PC-9 (cell line): ENCODE data around the gene NAGLU. TPM values are rescaled to one million over a fixed set of nuclear protein-coding genes. Genes with fewer than 3 reads are reported as not detected.

ENCODE experiments used
- BruUV-seq: library from RNA; stranded (reverse); fragments of 400-500 nt; replicated peaks from 2 replicates; lab custom pipeline; 2021; lab: Mats Ljungman, UMichigan
- CTCF ChIA-PET: fragments of 300-600 bp; sonication (Branson Sonifier 250); formaldehyde crosslinking; loops from one replicate; lab custom pipeline; 2022; ENCODE audit warnings: antibody characterized with exemption; lab: Charles Lee
- POLR2A ChIA-PET: fragments of 300-600 bp; sonication (Branson Sonifier 250); formaldehyde crosslinking; loops from one replicate; lab custom pipeline; 2022; ENCODE audit warnings: antibody characterized with exemption; ENCODE audit not compliant: unreplicated experiment; lab: Charles Lee
- DNase-seq, 2 experiments: peaks; one replicate each; pipeline versions ENCODE4 v3.0.0 to v3.0.0-alpha.2; 2015 to 2022; ENCODE audit warnings: mixed read lengths in 1 of 2
- H2AFZ ChIP-seq: fragments of 200-600 bp; sonication (generic); 2 replicates; pipeline ENCODE4 v1.8.1; 2017; ENCODE audit warnings: antibody characterized with exemption
- H3F3A ChIP-seq: fragments of 200-600 bp; sonication (generic); 2 replicates; pipeline ENCODE4 v1.8.1; 2017; ENCODE audit warnings: antibody characterized with exemption, mild to moderate bottlenecking, low read depth; ENCODE audit not compliant: insufficient read depth
- H3K27ac ChIP-seq: fragments of 200-600 bp; sonication (generic); 2 replicates; pipeline ENCODE4 v1.6.1; 2016; ENCODE audit warnings: mixed run types
- H3K27me3 ChIP-seq: fragments of 200-600 bp; sonication (generic); 2 replicates; pipeline ENCODE4 v1.6.1; 2016; ENCODE audit warnings: low read depth, mixed run types; ENCODE audit not compliant: insufficient read depth
- H3K36me3 ChIP-seq: fragments of 200-600 bp; sonication (generic); 2 replicates; pipeline ENCODE4 v1.6.1; 2016; ENCODE audit warnings: low read depth, mixed run types
- H3K4me1 ChIP-seq: fragments of 200-600 bp; sonication (generic); replicated peaks from 2 replicates; pipeline ENCODE4 v1.6.1; 2016; ENCODE audit warnings: mixed run types; ENCODE audit not compliant: insufficient read depth
- H3K4me2 ChIP-seq: fragments of 200-600 bp; sonication (generic); 2 replicates; pipeline ENCODE4 v1.6.1; 2017; ENCODE audit warnings: mixed run types
- H3K4me3 ChIP-seq: fragments of 200-600 bp; sonication (generic); 2 replicates; pipeline ENCODE4 v1.6.1; 2016; ENCODE audit warnings: mixed run types
- H3K79me2 ChIP-seq: fragments of 200-600 bp; sonication (generic); 2 replicates; pipeline ENCODE4 v1.6.1; 2017; ENCODE audit warnings: low read depth, mixed run types
- H3K9me2 ChIP-seq: fragments of 200-600 bp; sonication (generic); 2 replicates; pipeline ENCODE4 v1.8.1; 2017; ENCODE audit warnings: mild to moderate bottlenecking; ENCODE audit not compliant: insufficient read depth
- H3K9me3 ChIP-seq: fragments of 200-600 bp; sonication (generic); 2 replicates; pipeline ENCODE4 v1.8.1; 2016; ENCODE audit warnings: low read depth; ENCODE audit not compliant: insufficient read depth
- H4K20me1 ChIP-seq: fragments of 200-600 bp; sonication (generic); 2 replicates; pipeline ENCODE4 v1.8.1; 2017; ENCODE audit not compliant: insufficient read depth
- EZH2 ChIP-seq: fragments of 200-600 bp; sonication (generic); IDR thresholded peaks from 2 replicates; pipeline ENCODE4 v1.8.0; 2017; ENCODE audit warnings: antibody characterized with exemption, low read depth
- intact Hi-C: fragments of 100-400 bp; cut with micrococcal nuclease; formaldehyde crosslinking; loops from one replicate; pipeline ENCODE4 v1.10.0; 2022; ENCODE audit not compliant: unreplicated experiment
- total RNA-seq: library from RNA; stranded (reverse); gene quantifications from 2 replicates; pipeline ENCODE4 v1.2.3, GENCODE V29; 2021
- TF ChIP-seq, protein P1 (sequence below): fragments of 200-600 bp; sonication (generic); conservative IDR thresholded peaks from 2 replicates; pipeline ENCODE4 v1.6.1; 2017; ENCODE audit warnings: mixed run types, antibody characterized with exemption, mild to moderate bottlenecking, moderate library complexity

NAGLU gene
- total RNA-seq, 1 experiment from 2014 or later, result 18.2 TPM

DNA sequence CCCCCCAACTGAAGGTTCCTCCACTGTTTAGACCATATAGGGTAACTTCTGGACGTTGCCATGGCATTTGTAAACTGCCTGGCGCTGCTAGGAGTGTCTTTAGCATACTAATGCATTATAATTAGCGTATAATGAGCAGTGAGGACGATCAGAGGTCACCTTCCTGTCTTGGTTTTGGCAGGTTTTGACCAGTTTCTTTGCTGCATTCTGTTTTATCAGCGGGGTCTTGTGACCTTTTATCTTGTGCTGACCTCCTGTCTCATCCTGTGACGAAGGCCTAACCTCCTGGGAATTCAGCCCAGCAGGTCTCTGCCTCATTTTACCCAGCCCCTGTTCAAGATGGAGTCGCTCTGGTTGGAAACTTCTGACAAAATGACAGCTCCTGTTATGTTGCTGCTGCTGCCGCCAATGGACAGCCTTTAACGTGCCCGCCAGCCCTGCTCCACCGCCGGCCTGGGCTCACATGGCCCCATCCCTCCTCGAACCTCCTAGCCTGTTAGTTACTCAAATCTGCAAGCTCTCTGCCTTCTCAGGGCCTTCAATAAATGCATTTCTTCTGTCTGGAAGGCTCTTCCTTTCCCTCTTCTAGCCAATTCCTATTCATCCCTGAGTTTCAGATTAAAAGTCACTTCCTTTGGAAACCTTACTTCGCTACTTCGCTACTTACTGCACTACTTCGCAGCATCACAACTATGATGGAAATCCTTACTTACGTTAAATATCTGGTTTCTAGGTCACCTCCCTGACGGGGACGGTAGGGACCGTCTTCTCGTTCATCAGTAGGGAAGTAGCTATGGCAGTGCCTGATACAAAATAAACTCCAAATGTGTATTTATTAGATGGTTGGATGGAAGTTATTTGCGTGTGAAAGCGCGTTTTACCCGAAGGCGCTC is 640 bp upstream of the NAGLU start:
- peaks cover 20% of the 10 kb centered on the region for H3K4me1 ChIP-seq
- no peaks in the 10 kb centered on the region for H3K27me3 ChIP-seq
- intact Hi-C loops, result loop anchor here (2.0 kb wide), 1 partner anchor 27 kb away; the partner anchor contains the start of gene COASY
- peak overlapping the region; percentile 61 for H3K4me3 ChIP-seq
- BruUV-seq, result TSS peak; percentile 91
- H3K4me2 ChIP-seq, result peak overlapping the region; percentile 88
- peaks cover 6% of the 10 kb centered on the region; the same call in 1 of the 2 replicates for H3K36me3 ChIP-seq
- no peaks in the 10 kb centered on the region for H3K9me3 ChIP-seq
- peaks cover 31% of the 10 kb centered on the region; the same call in 1 of the 2 replicates for H3F3A ChIP-seq
- H3K27ac ChIP-seq, result peak overlapping the region; percentile 36; the same call in 1 of the 2 replicates
- no peaks in the 10 kb centered on the region for H3K9me2 ChIP-seq
- H2AFZ ChIP-seq, result peak overlapping the region; percentile 65
- DNase-seq, result no peak
- no peaks in the 10 kb centered on the region for H4K20me1 ChIP-seq
- no peak for TF ChIP-seq EZH2
- TF ChIP-seq, protein P1, sequence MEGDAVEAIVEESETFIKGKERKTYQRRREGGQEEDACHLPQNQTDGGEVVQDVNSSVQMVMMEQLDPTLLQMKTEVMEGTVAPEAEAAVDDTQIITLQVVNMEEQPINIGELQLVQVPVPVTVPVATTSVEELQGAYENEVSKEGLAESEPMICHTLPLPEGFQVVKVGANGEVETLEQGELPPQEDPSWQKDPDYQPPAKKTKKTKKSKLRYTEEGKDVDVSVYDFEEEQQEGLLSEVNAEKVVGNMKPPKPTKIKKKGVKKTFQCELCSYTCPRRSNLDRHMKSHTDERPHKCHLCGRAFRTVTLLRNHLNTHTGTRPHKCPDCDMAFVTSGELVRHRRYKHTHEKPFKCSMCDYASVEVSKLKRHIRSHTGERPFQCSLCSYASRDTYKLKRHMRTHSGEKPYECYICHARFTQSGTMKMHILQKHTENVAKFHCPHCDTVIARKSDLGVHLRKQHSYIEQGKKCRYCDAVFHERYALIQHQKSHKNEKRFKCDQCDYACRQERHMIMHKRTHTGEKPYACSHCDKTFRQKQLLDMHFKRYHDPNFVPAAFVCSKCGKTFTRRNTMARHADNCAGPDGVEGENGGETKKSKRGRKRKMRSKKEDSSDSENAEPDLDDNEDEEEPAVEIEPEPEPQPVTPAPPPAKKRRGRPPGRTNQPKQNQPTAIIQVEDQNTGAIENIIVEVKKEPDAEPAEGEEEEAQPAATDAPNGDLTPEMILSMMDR, result no peak
- ChIA-PET CTCF (no interaction called here), POLR2A (interaction anchor here (0.7 to 0.8 kb wide), 2 partner anchors 20 to 126 kb away, joined by 3 read pairs; no protein-coding TSS in a partner anchor)
- peaks cover 10% of the 10 kb centered on the region for H3K79me2 ChIP-seq

DNA sequence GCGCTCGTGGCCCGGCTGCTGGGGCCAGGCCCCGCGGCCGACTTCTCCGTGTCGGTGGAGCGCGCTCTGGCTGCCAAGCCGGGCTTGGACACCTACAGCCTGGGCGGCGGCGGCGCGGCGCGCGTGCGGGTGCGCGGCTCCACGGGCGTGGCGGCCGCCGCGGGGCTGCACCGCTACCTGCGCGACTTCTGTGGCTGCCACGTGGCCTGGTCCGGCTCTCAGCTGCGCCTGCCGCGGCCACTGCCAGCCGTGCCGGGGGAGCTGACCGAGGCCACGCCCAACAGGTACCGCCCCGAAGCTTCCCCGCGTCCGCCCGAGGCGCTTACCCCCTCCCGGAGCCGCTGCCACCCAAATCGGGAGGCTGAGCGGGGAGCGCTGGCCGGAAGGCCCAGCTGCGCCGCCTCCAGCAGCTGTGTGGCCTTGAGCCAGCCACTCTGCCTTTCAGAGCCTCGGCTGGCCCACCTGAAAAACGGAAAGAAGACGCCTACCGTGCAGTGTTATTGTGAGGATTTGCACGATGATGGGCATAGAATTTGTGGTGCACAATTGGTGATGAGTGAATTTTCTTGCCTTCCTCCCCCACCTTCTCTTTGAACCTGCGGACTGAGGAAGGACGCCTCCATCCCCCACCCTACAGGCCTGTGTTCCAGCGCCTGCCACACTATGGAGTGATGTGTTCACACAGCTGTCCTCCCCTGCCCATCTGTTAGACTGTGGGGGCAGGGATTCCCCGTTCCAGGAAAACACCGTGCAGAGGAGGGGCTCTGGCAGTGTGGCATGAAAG is 523 bp downstream of the NAGLU start:
- peak overlapping the region; percentile 52 for H2AFZ ChIP-seq
- H3K27ac ChIP-seq, result no peak overlapping the region
- BruUV-seq, result TSS peak; percentile 27

More for the DNA sequence above, 523 bp downstream of the NAGLU start:
- H3K27me3 ChIP-seq, result no peaks in the 10 kb centered on the region
- peaks cover 25% of the 10 kb centered on the region for H3K4me1 ChIP-seq
- DNase-seq, result peak; percentile 52 to 85
- CTCF ChIA-PET, result no interaction called here
- no peaks in the 10 kb centered on the region for H3K9me3 ChIP-seq
- H4K20me1 ChIP-seq, result no peaks in the 10 kb centered on the region
- peaks cover 6% of the 10 kb centered on the region; the same call in 1 of the 2 replicates for H3K36me3 ChIP-seq
- H3K9me2 ChIP-seq, result no peaks in the 10 kb centered on the region
- peaks cover 28% of the 10 kb centered on the region for H3F3A ChIP-seq
- TF ChIP-seq, protein P1, result no peak
- no peak for TF ChIP-seq EZH2
- peak overlapping the region; percentile 61 for H3K4me3 ChIP-seq
- peaks cover 10% of the 10 kb centered on the region for H3K79me2 ChIP-seq
- POLR2A ChIA-PET, result no interaction called here
- peak overlapping the region; percentile 86 for H3K4me2 ChIP-seq
- intact Hi-C loops, result loop anchor here (2.0 kb wide), 1 partner anchor 26 kb away; the partner anchor contains the start of gene COASY
